K562 (cell line): ENCODE data around the gene FOXL3. TPM values are rescaled to one million over a fixed set of nuclear protein-coding genes. Genes with fewer than 3 reads are reported as not detected.

ENCODE experiments used
- ATAC-seq: fragments of 200-7000 bp; cut with Tn5 transposase; 3 replicates; pipeline ENCODE4 v1.9.1; 2020; ENCODE audit warnings: moderate library complexity
- BruUV-seq: library from RNA; stranded (reverse); fragments of 400-500 nt; replicated peaks from 2 replicates; lab custom pipeline; 2021; lab: Mats Ljungman, UMichigan
- CTCF ChIA-PET: fragments of 300-600 bp; formaldehyde crosslinking; extraction: SDS; loops from one replicate; lab custom pipeline; 2021; ENCODE audit warnings: low intra/inter-chr PET ratio; lab: Yijun Ruan, JAX
- POLR2A ChIA-PET: fragments of 300-600, 350-650 bp; sonication (Branson Sonifier 250); formaldehyde crosslinking; extraction: SDS; loops from one replicate; lab custom pipeline; 2021; ENCODE audit warnings: antibody characterized with exemption, inconsistent platforms; lab: Yijun Ruan, JAX
- DNase-seq, 4 experiments: peaks; one replicate each; pipeline versions ENCODE4 v3.0.0 to v3.0.0-alpha.2; 2011 to 2018; ENCODE audit warnings: low spot score in 3 of 4, mixed read lengths in 3 of 4; ENCODE audit errors: extremely low read depth in 1 of 4
- FAIRE-seq: peaks from 2 replicates; lab custom pipeline; 2011; peaks lifted over from hg19 to GRCh38; lab: Jason Lieb, UNC
- H2AFZ ChIP-seq: 2 replicates; pipeline ENCODE4 v1.6.0; 2011; ENCODE audit warnings: low read depth, low read length, control low read depth, inconsistent platforms
- H3K27ac ChIP-seq: fragments of 200-600 bp; 3 replicates; pipeline ENCODE4 v1.8.0; 2011; ENCODE audit warnings: low read depth, mild to moderate bottlenecking, control low read depth, inconsistent platforms, low read length, moderate library complexity, mixed read lengths; ENCODE audit errors: extremely low read depth
- H3K27me3 ChIP-seq, 2 experiments: fragments of 300-600 bp in 1 of 2; 2 replicates in 1 of 2; 3 replicates in 1 of 2; pipeline versions ENCODE4 v1.6.0 to v1.8.0; 2011; ENCODE audit warnings: inconsistent platforms in 2 of 2, low read length in 2 of 2, mild to moderate bottlenecking in 1 of 2, mixed read lengths in 1 of 2, moderate library complexity in 1 of 2; ENCODE audit not compliant: control insufficient read depth in 2 of 2, insufficient read depth in 2 of 2
- H3K36me3 ChIP-seq: fragments of 300-600 bp; 3 replicates; pipeline ENCODE4 v1.8.0; 2011; ENCODE audit warnings: mild to moderate bottlenecking, low read length, inconsistent platforms; ENCODE audit not compliant: control insufficient read depth, insufficient read depth
- H3K4me1 ChIP-seq, 2 experiments: fragments of 200-600 bp in 1 of 2; replicated peaks in 1 of 2; 2 replicates in 1 of 2; 3 replicates in 1 of 2; pipeline versions ENCODE4 v1.5.1 to v1.8.0; 2011; ENCODE audit warnings: inconsistent platforms in 2 of 2, low read length in 2 of 2, mild to moderate bottlenecking in 1 of 2, mixed read lengths in 1 of 2, moderate library complexity in 1 of 2; ENCODE audit not compliant: control insufficient read depth in 2 of 2, insufficient read depth in 2 of 2
- H3K4me2 ChIP-seq: 2 replicates; pipeline ENCODE4 v1.6.1; 2011; ENCODE audit warnings: low read length, control low read depth, inconsistent platforms, mixed read lengths; ENCODE audit not compliant: insufficient read depth
- H3K4me3 ChIP-seq: fragments of 200-600 bp; sonication (generic), shearing (Covaris generic); 2 replicates; pipeline ENCODE4 v1.5.1; 2016; ENCODE audit warnings: control low read depth, inconsistent platforms
- H3K79me2 ChIP-seq: fragments of 200-600 bp; 3 replicates; pipeline ENCODE4 v1.8.0; 2011; ENCODE audit warnings: low read length, inconsistent platforms; ENCODE audit not compliant: control insufficient read depth, insufficient read depth
- H3K9ac ChIP-seq, 2 experiments: 2 replicates each; pipeline versions ENCODE4 v1.6.0 to v1.6.1; 2011; ENCODE audit warnings: low read depth in 2 of 2, low read length in 2 of 2, control low read depth in 1 of 2, inconsistent platforms in 1 of 2, mild to moderate bottlenecking in 1 of 2, mixed read lengths in 1 of 2; ENCODE audit not compliant: insufficient read depth in 1 of 2
- H3K9me1 ChIP-seq: one replicate; pipeline ENCODE4 v1.6.0; 2011; ENCODE audit warnings: inconsistent platforms, mild to moderate bottlenecking, low read length, moderate library complexity; ENCODE audit not compliant: control insufficient read depth, insufficient read depth
- H3K9me3 ChIP-seq: replicated peaks from 2 replicates; pipeline ENCODE4 v1.5.1; 2011; ENCODE audit warnings: low read depth, low read length, inconsistent platforms; ENCODE audit not compliant: control insufficient read depth, insufficient read depth
- H4K20me1 ChIP-seq: replicated peaks from 2 replicates; pipeline ENCODE4 v1.6.1; 2011; ENCODE audit warnings: low read length, inconsistent platforms, mixed read lengths; ENCODE audit not compliant: control insufficient read depth, insufficient read depth
- CBX1 ChIP-seq: sonication (generic); IDR thresholded peaks from 2 replicates; pipeline ENCODE4 v1.6.1; 2016; ENCODE audit warnings: antibody characterized with exemption, low read depth, mild to moderate bottlenecking
- CEBPB ChIP-seq: fragments of 450-650 bp; IDR thresholded peaks from 2 replicates; pipeline ENCODE4 v1.6.1; 2016; ENCODE audit warnings: missing genetic modification characterization, missing compliant biosample characterization
- DACH1 ChIP-seq: fragments of 450-650 bp; IDR thresholded peaks from 2 replicates; pipeline ENCODE4 v1.6.1; 2018; ENCODE audit not compliant: partially characterized antibody
- EZH2 ChIP-seq: IDR thresholded peaks from 2 replicates; pipeline ENCODE4 v1.6.1; 2012; ENCODE audit warnings: low read depth, mild to moderate bottlenecking, inconsistent platforms, low read length, borderline replicate concordance
- FUS ChIP-seq: fragments of 200-400 bp; formaldehyde crosslinking; optimal IDR thresholded peaks from 2 replicates; pipeline ENCODE3; 2017; ENCODE audit warnings: low read depth, low read length
- JUND ChIP-seq, 2 experiments: IDR thresholded peaks; 2 replicates in 1 of 2; 3 replicates in 1 of 2; pipeline ENCODE4 v1.6.1; 2011; ENCODE audit warnings: borderline replicate concordance in 2 of 2, low read depth in 2 of 2, low read length in 2 of 2, improper control_type of control experiment in 1 of 2, missing biosample characterization in 1 of 2, missing genetic modification characterization in 1 of 2, missing genetic modification reagents in 1 of 2
- SIRT6 ChIP-seq: IDR thresholded peaks from one replicate; pipeline ENCODE4 v1.6.1; 2012; ENCODE audit warnings: low read depth, mild to moderate bottlenecking, control low read depth, inconsistent platforms, low read length, moderate library complexity
- TOE1 ChIP-seq, 2 experiments: fragments of 450-650 bp in 1 of 2; sonication (generic) in 1 of 2; formaldehyde crosslinking in 1 of 2; IDR thresholded peaks; 2 replicates each; pipeline versions ENCODE4 v1.7.1 to v1.8.0; 2016 to 2022; ENCODE audit warnings: borderline replicate concordance in 2 of 2, mild to moderate bottlenecking in 2 of 2, antibody characterized with exemption in 1 of 2, inconsistent platforms in 1 of 2, low read depth in 1 of 2, missing genetic modification reagents in 1 of 2, moderate library complexity in 1 of 2
- ZNF57 ChIP-seq: fragments of 450-650 bp; formaldehyde crosslinking; IDR thresholded peaks from 2 replicates; pipeline ENCODE4 v1.4.0; 2020; ENCODE audit warnings: mild to moderate bottlenecking, moderate library complexity
- WGBS: fragments of 100-300 bp; shearing (Covaris generic); methylation state at CpG from one replicate; pipeline ENCODE4 v1.1.6; 2016; ENCODE audit warnings: low coverage, mixed read lengths; ENCODE audit not compliant: insufficient coverage; ENCODE audit errors: missing lambda C conversion rate; 5-methylcytosine and 5-hydroxymethylcytosine counted together
- in situ Hi-C: fragments of 300-500 bp; cut with MboI; formaldehyde crosslinking; loops from 4 replicates; pipeline ENCODE4 v1.15.0; 2018; ENCODE audit warnings: inconsistent platforms, mixed read lengths
- intact Hi-C: fragments of 100-400 bp; cut with micrococcal nuclease; formaldehyde crosslinking; loops from 2 replicates; pipeline ENCODE4 v1.14.2; 2022
- polyA plus RNA-seq, 8 experiments: library from polyadenylated mRNA; depleted of rRNA in 4 of 8; stranded (reverse) in 5 of 8; unstranded in 3 of 8; fragments of >200 nt; fragmentation: Nextera tagmentation in 2 of 8; fragmentation: Illumina TruSeq in 1 of 8; extraction: Ambion mirVana in 2 of 8; extraction: Trizol in 1 of 8; gene quantifications; 2 replicates each; pipeline versions ENCODE4 v1.2.1 to v1.2.3, GENCODE V29; 2011 to 2014; ENCODE audit warnings: inconsistent platforms in 1 of 8, missing spikeins in 1 of 8
- total RNA-seq, 7 experiments: library from RNA; depleted of rRNA in 6 of 7; stranded (reverse); fragments of >200 nt in 6 of 7; fragmentation: Illumina TruSeq in 2 of 7; extraction: Trizol in 2 of 7; gene quantifications; 2 replicates each; pipeline versions ENCODE4 v1.2.1 to v1.2.3, GENCODE V29; 2011 to 2021; ENCODE audit warnings: low replicate concordance in 1 of 7
- TF ChIP-seq, protein P1 (sequence below): fragments of 450-650 bp; IDR thresholded peaks from 2 replicates; pipeline ENCODE4 v1.6.1; 2017; ENCODE audit warnings: mild to moderate bottlenecking, moderate library complexity
- TF ChIP-seq, protein P2 (sequence below): sonication (generic); formaldehyde crosslinking; IDR thresholded peaks from 2 replicates; pipeline ENCODE4 v1.8.1; 2023; ENCODE audit warnings: mild to moderate bottlenecking, missing genetic modification reagents, moderate library complexity

FOXL3 gene
- total and polyA plus RNA-seq, 9 of the 15 experiments (the other 6 are each of a cell fraction or from before 2014, with no cell fraction given) = not detected

DNA sequence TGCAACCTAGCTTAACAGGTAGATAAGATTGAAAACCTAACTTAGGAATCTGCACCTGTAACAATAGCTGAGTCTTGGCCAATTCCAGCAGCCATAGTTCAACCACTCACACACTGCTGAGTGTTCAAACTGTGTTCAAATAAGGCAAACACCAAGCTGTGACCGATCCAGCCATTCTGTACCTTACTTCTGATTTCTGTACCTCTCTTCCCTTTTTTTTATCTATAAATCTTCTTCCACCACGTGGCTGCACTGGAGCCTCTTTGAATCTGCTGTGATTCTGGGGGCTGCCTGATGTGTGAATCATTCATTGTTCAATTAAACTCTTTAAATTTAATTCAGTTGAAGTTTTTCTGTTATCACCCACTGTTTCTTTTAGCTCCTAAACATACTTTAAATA lies 15.7 kb upstream of the FOXL3 start:
- ChIA-PET CTCF (no interaction called here), POLR2A (interaction anchor here (0.6 kb wide), 1 partner anchor 99 kb away, joined by 3 read pairs; no protein-coding TSS in a partner anchor)
- DNase-seq = no peak
- H3K27ac ChIP-seq = no peak overlapping the region
- H3K4me1 ChIP-seq = no peaks in the 10 kb centered on the region
- no peak for ATAC-seq
- no TSS peak for BruUV-seq
- no peak for TF ChIP-seq FUS
- TF ChIP-seq, protein P1, sequence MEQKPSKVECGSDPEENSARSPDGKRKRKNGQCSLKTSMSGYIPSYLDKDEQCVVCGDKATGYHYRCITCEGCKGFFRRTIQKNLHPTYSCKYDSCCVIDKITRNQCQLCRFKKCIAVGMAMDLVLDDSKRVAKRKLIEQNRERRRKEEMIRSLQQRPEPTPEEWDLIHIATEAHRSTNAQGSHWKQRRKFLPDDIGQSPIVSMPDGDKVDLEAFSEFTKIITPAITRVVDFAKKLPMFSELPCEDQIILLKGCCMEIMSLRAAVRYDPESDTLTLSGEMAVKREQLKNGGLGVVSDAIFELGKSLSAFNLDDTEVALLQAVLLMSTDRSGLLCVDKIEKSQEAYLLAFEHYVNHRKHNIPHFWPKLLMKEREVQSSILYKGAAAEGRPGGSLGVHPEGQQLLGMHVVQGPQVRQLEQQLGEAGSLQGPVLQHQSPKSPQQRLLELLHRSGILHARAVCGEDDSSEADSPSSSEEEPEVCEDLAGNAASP = no peak
- H3K4me2 ChIP-seq = no peak overlapping the region
- no peaks in the 10 kb centered on the region for H3K9me1 ChIP-seq
- H3K27me3 ChIP-seq = peaks cover 0 to 12% of the 10 kb centered on the region in 2 experiments; a peak in 2 of 5 replicates
- peaks cover 2% of the 10 kb centered on the region; the same call in 1 of the 2 replicates for H3K9me3 ChIP-seq
- H3K4me3 ChIP-seq = no peak overlapping the region
- no peak overlapping the region for H3K9ac ChIP-seq
- H3K36me3 ChIP-seq = no peaks in the 10 kb centered on the region
- FAIRE-seq = no peak
- H4K20me1 ChIP-seq = no peaks in the 10 kb centered on the region
- H2AFZ ChIP-seq = no peak overlapping the region
- intact Hi-C loops = no loop called here
- no peaks in the 10 kb centered on the region for H3K79me2 ChIP-seq
- WGBS = 0% methylated on average over 2 of the region's 2 CpGs
- in situ Hi-C loops = no loop called here

DNA sequence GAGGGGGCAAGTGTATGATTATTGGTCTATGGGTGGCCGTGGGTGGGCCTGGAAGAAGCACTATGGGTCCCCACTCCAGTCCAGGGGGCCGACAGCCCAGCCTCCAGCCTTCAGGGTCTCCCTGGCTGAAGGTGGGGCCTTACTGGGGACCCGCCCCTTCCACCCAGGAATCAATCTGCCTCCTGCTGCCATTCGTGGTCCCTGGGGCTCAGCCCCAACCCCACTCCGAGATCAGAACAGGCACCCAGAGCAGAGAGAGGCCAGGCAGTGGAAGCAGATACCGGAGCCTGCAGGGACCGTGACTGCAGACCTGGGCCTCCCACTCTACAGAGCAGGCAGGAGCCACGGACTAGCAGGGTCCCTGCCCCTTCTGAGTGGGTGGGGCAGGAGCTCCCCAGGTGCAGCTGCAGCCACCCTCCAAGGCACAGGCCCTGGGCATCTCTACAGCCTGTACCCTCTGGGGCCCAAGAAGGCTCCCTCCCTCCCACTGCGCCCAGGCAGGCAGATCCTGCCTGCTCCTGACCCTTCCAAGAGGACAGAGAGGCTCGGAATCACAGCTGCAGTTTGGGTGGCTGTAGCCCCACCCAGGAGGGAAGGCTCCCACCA lies 13.6 kb upstream of the FOXL3 start:
- in situ Hi-C loops = no loop called here
- FAIRE-seq (no peak), DNase-seq (no peak), ATAC-seq (no peak)
- ChIA-PET POLR2A (no interaction called here), CTCF (no interaction called here)
- Histone ChIP-seq H3K9ac (no peak overlapping the region), H3K36me3 (no peaks in the 10 kb centered on the region), H3K4me1 (no peaks in the 10 kb centered on the region), H4K20me1 (no peaks in the 10 kb centered on the region), H2AFZ (no peak overlapping the region), H3K27ac (no peak overlapping the region), H3K27me3 (peaks cover 0 to 22% of the 10 kb centered on the region in 2 experiments; a peak in 3 of 5 replicates), H3K9me1 (no peaks in the 10 kb centered on the region), H3K9me3 (peaks cover 2% of the 10 kb centered on the region; the same call in 1 of the 2 replicates), H3K4me2 (no peak overlapping the region), H3K79me2 (no peaks in the 10 kb centered on the region), H3K4me3 (no peak overlapping the region)
- intact Hi-C loops = no loop called here
- BruUV-seq = no TSS peak
- TF ChIP-seq DACH1 (no peak), CBX1 (no peak), EZH2 (no peak), TOE1 (IDR thresholded peaks at IDR 0.05; ENCODE audit: borderline replicate concordance) (no peak), TOE1 (CRISPR knock-in tag; IDR thresholded peaks at IDR 0.05; ENCODE audit: borderline replicate concordance, low read depth) (no peak), SIRT6 (no peak), CEBPB (no peak), JUND (IDR thresholded peaks at IDR 0.05; ENCODE audit: borderline replicate concordance, low read depth, low read length) (no peak), JUND (tag; IDR thresholded peaks at IDR 0.05; ENCODE audit: borderline replicate concordance, low read depth, low read length) (no peak), ZNF57 (CRISPR knock-in tag) (no peak)
- TF ChIP-seq, protein P2, sequence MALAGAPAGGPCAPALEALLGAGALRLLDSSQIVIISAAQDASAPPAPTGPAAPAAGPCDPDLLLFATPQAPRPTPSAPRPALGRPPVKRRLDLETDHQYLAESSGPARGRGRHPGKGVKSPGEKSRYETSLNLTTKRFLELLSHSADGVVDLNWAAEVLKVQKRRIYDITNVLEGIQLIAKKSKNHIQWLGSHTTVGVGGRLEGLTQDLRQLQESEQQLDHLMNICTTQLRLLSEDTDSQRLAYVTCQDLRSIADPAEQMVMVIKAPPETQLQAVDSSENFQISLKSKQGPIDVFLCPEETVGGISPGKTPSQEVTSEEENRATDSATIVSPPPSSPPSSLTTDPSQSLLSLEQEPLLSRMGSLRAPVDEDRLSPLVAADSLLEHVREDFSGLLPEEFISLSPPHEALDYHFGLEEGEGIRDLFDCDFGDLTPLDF (CRISPR knock-in tag) = no peak
- under 1% methylated on average over 9 of the region's 10 CpGs for WGBS
